Activated CD8-positive, alpha-beta memory T cell treated with anti-CD3 and anti-CD28 coated beads for 36 hours (primary cell): ENCODE measurements around the gene SLC4A2. TPM values are rescaled to one million over a fixed set of nuclear protein-coding genes. Genes with fewer than 3 reads are reported as not detected.

Experiments
- CTCF ChIA-PET: fragments of 350-600 bp; sonication (Branson Sonifier 250); formaldehyde crosslinking; loops from one replicate; lab custom pipeline; 2021; ENCODE audit warnings: antibody characterized with exemption; lab: Charles Lee
- POLR2A ChIA-PET: fragments of 350-600 bp; sonication (Branson Sonifier 250); formaldehyde crosslinking; loops from one replicate; lab custom pipeline; 2021; ENCODE audit warnings: antibody characterized with exemption; lab: Charles Lee
- total RNA-seq, 2 experiments: library from RNA; stranded (reverse); gene quantifications; one replicate each; pipeline ENCODE4 v1.2.3, GENCODE V29; 2021

Gene SLC4A2
- total RNA-seq, 2 experiments from 2014 or later: 118 to 120 TPM

- POLR2A ChIA-PET: no interaction called here
- CTCF ChIA-PET: interaction anchor here (0.8 to 3.1 kb wide), 24 partner anchors 8 to 212 kb away, joined by 3 to 20 read pairs (median 4); partner anchors contain the start of gene ABCB8
These were observed 51.0 kb downstream of the SLC4A2 start for GRCh38 chr7:151110236-151110940.

DNA sequence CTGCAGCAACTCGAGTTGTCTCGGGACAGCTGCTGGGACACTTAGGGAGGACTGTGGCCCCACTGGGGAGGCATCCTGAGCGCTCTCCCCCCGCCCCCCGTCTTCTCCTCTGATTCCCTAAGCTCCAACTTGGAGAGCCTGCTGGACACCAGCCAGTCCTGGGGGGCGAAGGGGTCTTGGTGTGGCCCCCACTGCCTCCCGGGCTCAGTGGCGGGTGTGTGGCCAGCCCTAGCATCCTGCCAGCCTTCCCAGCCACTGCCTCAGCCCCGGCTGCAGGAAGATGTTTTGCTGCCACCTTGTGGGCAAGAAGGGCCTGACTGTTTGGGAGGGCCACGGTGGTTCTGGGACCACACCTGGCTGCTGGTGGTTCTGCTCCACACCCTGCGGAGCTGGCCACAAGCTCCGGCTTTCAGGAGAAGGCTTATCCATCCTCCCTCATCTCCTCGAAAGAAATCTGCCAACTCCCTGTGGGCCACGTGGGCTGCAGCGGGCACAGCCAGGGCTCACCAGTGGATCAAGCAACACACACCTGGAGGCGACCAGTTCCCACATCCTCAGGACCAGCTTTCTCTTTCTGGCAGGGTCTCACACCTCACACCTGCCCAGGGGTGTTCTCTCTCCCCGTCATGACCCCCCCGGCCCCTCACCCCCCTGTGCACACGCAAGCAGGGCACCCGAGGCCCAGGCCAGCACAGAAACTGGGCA lies 51.7 kb downstream of the SLC4A2 start:
- POLR2A ChIA-PET: no interaction called here
- CTCF ChIA-PET: interaction anchor here (0.6 to 3.1 kb wide), 27 partner anchors 8 to 213 kb away, joined by 3 to 20 read pairs (median 4); partner anchors contain the start of genes ABCB8 and ASB10

DNA sequence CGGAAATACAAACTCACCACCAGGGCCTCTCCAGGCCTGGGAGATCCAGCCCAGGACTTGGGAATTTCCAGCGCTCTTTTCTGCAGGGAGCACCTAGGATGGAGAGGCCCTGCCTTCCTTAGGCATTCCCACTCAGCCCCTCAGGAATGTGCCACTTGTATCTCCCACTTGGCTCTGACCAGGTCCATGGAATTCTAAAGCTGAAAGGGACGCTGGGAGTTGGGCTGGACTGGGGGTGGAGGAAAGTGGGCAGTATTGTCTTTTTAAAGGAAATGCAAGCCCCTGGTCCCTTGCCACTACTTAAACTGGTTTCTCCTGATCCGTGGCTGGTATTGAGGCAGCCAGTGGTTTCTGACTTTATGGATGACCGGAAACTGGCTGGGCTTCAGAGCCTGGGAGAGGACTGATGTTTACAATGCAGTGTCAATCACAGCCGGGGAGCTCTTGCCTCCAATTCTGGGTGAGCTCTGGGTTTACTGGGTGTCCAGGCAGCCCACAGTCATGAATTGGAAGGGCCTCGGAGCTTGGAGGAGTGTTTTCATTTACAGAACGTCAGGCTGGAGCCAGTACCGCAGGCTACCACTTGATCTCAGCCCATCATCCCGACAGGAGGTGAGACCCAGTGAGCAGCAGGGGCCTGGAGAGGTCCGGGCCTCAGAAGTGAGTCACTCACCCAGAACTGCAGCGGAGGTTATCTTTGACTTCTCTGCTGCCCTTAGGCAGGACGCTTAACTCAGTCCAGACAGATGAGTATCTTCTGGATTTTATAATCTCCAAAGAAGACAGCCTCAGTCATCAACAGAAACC lies 54.2 kb downstream of the SLC4A2 start:
- ChIA-PET POLR2A (no interaction called here), CTCF (interaction anchor here (0.6 to 3.2 kb wide), 7 partner anchors 10 to 172 kb away, joined by 3 to 14 read pairs (median 4); no protein-coding TSS in a partner anchor)

DNA sequence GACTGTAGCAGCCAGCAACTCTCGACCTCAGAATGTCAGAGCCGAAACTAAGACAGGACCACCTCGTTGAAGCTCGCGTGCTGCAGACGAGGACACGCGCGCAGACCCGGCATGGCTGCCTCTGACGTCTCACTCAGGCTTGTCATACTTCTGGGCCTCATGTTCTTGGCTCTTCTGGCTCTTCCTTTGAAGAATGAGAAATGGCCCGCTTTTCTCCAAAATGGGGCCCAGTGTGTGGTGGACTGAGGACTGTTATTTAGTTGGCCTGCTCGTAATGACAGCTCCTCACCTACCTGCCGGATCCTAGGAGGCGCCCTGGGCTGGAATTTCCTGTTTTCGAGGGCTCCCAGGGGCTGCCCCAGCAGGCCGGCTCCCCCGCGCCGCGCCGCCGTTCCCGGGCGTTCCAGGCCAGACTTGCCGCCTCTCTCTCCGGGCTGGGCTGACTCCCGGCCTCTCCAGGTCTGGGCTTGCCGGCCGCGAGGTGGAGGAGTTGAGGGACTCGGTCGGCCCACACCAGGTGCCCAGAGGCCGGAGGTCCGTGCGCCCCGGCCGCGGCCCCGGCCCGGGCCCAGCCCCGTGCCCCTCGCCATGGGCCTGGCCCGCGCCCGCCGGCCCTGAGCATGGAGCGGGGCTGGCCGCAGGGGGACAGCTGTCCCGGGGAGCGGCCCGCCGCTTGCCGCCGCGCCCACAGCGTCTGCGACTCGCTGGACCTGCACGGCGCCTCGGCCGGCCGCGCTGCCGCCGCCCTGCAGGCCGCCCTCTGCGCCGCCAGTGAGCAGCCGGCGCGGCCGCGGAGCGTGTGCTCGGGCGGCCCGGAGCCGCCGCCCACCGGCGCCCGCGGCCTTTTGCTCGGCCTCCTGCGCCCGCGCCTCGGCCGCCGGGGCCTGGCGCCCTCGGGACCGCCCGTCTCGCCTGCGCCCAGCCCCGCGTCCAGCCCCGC lies 55.0 kb downstream of the SLC4A2 start:
- ChIA-PET CTCF (interaction anchor here (0.6 to 3.2 kb wide), 7 partner anchors 9 to 189 kb away, joined by 3 to 14 read pairs (median 4); no protein-coding TSS in a partner anchor), POLR2A (no interaction called here)

DNA sequence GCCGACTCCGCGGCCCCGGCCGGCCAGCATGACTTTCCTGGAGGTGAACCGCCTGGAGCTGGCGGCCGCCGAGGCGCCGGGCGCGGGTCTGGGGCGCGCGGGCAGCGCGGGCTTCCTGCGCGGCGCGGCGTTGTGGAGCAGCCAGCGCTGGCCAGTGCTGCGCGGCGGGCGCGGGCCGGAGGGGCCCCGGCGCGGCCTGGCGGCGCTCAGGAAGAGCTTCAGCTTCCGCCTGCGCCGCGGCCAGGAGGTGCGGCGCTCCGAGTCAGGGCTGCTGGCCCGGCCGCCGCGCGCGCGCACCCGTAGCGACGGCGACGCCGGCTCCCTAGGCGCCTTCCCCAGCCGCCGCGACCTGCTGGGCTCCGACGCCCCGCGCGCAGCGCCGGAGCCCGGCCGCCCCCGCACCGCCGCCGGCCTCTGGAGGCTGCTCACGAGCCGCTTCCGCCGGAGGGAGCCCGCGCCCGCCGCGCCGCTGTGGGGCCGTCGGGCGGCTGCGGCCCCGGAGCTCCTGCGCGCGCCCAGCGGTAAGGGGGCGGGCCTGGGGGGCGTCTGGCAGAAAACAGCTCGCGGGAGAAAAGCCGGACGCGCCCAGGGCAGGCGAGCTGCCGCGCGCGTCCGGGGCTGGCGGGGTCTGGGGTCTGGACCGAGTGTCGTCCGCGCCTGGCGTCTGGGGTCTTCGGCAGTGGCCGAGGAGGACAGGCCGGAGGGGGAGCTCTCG lies 55.9 kb downstream of the SLC4A2 start:
- POLR2A ChIA-PET: no interaction called here
- CTCF ChIA-PET: interaction anchor here (0.5 to 1.6 kb wide), 5 partner anchors 9 to 189 kb away, joined by 3 to 6 read pairs (median 3); partner anchors contain the start of gene CDK5

GRCh38 chr7:151115836-151116418 lies 56.5 kb downstream of the SLC4A2 start:
- ChIA-PET POLR2A (no interaction called here), CTCF (interaction anchor here (0.5 to 1.6 kb wide), 3 partner anchors 8 to 58 kb away, joined by 3 to 6 read pairs (median 3); partner anchors contain the start of gene CDK5)

DNA sequence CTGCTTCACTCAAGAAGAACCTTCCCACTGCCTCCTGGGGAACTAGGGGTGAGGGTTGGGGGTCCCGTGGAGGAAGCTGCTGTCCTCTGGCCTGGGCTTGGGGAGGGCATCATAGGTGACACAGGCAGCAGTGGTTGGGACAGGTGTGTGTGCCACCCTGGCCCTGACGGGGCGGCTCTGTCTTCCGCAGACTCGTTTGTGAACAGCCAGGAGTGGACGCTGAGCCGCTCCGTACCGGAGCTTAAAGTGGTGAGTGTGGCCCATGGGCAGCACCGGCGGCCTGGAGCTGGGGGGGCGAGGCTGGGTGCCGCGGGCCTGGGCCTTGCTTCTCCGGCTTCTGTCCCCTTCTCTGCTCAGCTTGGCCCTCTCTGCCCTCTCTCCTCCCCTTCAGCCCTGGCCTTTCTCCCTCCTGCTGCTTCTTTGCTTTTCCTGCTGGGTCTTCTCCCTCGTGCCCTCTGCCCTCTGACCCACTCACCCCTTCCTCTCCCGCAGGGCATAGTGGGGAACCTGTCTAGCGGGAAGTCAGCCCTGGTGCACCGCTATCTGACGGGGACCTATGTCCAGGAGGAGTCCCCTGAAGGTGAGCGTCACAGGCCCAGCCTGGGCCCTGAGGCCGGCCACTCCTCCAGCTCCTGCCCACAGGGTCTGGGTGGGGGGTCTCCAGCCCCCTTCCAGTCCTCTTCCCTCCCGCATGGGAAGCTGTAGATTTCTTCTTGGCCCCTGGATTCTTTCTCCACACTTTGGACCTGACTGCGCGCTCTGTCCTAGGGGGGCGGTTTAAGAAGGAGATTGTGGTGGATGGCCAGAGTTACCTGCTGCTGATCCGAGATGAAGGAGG lies 57.4 kb downstream of the SLC4A2 start:
- ChIA-PET CTCF (interaction anchor here (1.1 to 1.6 kb wide), 2 partner anchors 7 to 9 kb away, joined by 3 to 6 read pairs; no protein-coding TSS in a partner anchor), POLR2A (no interaction called here)

- POLR2A ChIA-PET: no interaction called here
- CTCF ChIA-PET: interaction anchor here (1.0 to 1.1 kb wide), 2 partner anchors 10 to 56 kb away, joined by 3 read pairs; no protein-coding TSS in a partner anchor
These were observed 58.2 kb downstream of the SLC4A2 start for GRCh38 chr7:151117565-151117964.

DNA sequence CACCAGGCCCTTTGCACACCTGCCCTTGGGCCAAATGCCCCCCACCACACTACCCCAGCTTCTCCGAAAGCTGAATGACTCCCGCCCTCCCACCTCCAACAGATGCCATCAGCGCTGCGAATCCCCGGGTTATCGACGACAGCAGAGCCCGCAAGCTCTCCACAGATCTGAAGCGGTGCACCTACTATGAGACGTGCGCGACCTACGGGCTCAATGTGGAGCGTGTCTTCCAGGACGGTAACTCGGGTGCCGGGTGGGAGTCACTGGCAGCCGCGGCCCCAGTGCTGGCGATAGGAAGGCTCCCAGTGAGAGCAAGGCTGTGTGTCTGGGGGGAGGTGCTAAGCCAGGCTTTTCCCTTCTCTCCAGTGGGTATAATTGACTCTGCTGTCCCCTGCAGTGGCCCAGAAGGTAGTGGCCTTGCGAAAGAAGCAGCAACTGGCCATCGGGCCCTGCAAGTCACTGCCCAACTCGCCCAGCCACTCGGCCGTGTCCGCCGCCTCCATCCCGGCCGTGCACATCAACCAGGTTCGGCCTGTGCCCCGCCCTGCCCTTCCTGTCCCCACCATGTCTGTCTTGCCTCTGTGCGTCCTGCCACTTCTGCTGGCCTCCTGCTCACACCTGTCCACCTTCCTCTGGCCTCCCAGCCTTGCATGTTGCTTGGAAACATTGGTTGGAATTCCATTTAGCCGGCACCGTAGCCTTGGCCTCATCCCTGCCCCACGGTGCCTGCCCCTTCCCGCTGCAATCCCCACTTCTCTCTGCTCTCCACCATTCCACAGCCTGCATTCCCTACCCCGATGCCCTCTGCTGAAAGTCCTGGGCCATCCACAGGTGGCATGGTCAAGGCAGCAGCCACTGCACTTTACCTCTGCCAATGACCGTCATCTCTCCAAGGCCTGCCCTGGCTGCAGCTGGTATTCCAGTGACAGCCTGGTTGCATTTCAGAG lies 59.0 kb downstream of the SLC4A2 start:
- ChIA-PET CTCF (interaction anchor here (1.0 to 1.3 kb wide), 2 partner anchors 55 to 197 kb away, joined by 3 read pairs; no protein-coding TSS in a partner anchor), POLR2A (no interaction called here)

- CTCF ChIA-PET: interaction anchor here (0.6 to 1.3 kb wide), 2 partner anchors 47 to 197 kb away, joined by 3 read pairs; no protein-coding TSS in a partner anchor
- POLR2A ChIA-PET: no interaction called here
These were observed 59.6 kb downstream of the SLC4A2 start for GRCh38 chr7:151119055-151119415.

GRCh38 chr7:151119902-151120301 lies 60.5 kb downstream of the SLC4A2 start:
- CTCF ChIA-PET: interaction anchor here (1.0 to 1.3 kb wide), 2 partner anchors 9 to 196 kb away, joined by 3 to 4 read pairs; no protein-coding TSS in a partner anchor
- POLR2A ChIA-PET: no interaction called here

DNA sequence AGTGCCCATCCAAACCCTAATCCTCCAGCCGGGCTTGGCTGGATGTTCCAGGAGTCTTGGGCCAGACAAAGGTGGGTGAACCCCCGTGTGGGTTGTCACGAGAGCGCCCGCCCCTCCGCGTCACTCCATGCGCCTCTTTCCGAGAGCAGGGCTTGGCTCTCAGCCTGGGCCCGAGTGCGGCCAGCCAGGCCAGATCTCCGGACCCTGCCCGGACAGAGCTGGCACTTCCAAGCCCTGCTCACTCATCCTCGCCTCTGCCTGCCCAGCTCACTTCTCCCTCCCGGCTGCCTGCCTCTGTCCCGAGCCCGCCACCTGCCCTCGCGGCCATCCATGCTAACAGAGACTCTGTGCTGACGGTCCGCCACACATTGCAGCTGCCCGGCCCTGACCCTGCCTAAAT lies 61.5 kb downstream of the SLC4A2 start:
- CTCF ChIA-PET: interaction anchor here (0.9 to 1.1 kb wide), 2 partner anchors 10 to 51 kb away, joined by 3 to 4 read pairs; no protein-coding TSS in a partner anchor
- POLR2A ChIA-PET: no interaction called here

GRCh38 chr7:151121380-151122170 lies 62.2 kb downstream of the SLC4A2 start:
- POLR2A ChIA-PET: no interaction called here
- CTCF ChIA-PET: interaction anchor here (0.9 to 1.1 kb wide), 2 partner anchors 10 to 50 kb away, joined by 3 to 4 read pairs; no protein-coding TSS in a partner anchor

GRCh38 chr7:151122276-151122675 lies 62.9 kb downstream of the SLC4A2 start:
- ChIA-PET POLR2A (no interaction called here), CTCF (interaction anchor here (2.1 kb wide), 1 partner anchor 42 kb away, joined by 20 read pairs; no protein-coding TSS in a partner anchor)
